Measurements from ENCODE around the gene RPUSD3.

DNA sequence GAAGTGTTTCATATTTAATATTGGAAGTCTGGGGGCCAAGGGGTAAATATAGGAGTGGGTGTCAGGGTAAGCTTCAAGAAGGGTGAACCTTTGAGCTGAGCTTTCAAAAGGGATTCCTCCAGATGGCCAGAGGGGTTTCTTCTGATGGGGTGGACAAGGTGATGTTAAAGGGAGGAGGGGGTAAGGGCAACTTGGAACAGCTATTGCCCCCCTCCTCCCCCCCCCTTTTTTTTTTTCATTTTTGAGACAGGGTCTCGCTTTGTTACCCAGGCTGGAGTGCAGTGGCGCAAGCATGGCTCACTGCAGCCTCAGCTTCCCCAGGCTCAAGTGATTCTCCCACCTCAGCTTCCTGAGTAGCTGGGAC lies 35.8 kb downstream of the RPUSD3 start:
- TF ChIP-seq, protein P1, sequence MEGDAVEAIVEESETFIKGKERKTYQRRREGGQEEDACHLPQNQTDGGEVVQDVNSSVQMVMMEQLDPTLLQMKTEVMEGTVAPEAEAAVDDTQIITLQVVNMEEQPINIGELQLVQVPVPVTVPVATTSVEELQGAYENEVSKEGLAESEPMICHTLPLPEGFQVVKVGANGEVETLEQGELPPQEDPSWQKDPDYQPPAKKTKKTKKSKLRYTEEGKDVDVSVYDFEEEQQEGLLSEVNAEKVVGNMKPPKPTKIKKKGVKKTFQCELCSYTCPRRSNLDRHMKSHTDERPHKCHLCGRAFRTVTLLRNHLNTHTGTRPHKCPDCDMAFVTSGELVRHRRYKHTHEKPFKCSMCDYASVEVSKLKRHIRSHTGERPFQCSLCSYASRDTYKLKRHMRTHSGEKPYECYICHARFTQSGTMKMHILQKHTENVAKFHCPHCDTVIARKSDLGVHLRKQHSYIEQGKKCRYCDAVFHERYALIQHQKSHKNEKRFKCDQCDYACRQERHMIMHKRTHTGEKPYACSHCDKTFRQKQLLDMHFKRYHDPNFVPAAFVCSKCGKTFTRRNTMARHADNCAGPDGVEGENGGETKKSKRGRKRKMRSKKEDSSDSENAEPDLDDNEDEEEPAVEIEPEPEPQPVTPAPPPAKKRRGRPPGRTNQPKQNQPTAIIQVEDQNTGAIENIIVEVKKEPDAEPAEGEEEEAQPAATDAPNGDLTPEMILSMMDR (IDR thresholded peaks at IDR 0.05), result no peak
- no peak for TF ChIP-seq POLR2A (IDR thresholded peaks at IDR 0.05; ENCODE audit: low read depth)
- no peak for TF ChIP-seq POLR2AphosphoS5 (IDR thresholded peaks at IDR 0.05)
